Chondrocyte (in vitro differentiated cells): ENCODE data around the gene PGAP6. TPM values are rescaled to one million over a fixed set of nuclear protein-coding genes. Genes with fewer than 3 reads are reported as not detected.

Experiments used
- DNase-seq: peaks from one replicate; pipeline ENCODE4 v3.0.0; 2021; ENCODE audit warnings: mixed read lengths, low spot score
- H3K27ac Mint-ChIP-seq: one replicate; pipeline ENCODE4 v1.8.0; 2021; ENCODE audit warnings: mild to moderate bottlenecking, moderate library complexity, mixed read lengths; ENCODE audit not compliant: unreplicated experiment
- H3K27me3 Mint-ChIP-seq: 2 replicates; pipeline ENCODE4 v1.8.0; 2021; ENCODE audit warnings: low read depth, mixed read lengths
- H3K36me3 Mint-ChIP-seq: 2 replicates; pipeline ENCODE4 v1.8.0; 2021; ENCODE audit warnings: low read depth, mixed read lengths
- H3K4me1 Mint-ChIP-seq: 2 replicates; pipeline ENCODE4 v1.8.0; 2021; ENCODE audit warnings: low read depth, mild to moderate bottlenecking, mixed read lengths
- H3K4me3 Mint-ChIP-seq: one replicate; pipeline ENCODE4 v1.8.0; 2021; ENCODE audit warnings: mild to moderate bottlenecking, moderate library complexity, mixed read lengths; ENCODE audit not compliant: unreplicated experiment
- H3K9me3 Mint-ChIP-seq: 2 replicates; pipeline ENCODE4 v1.8.0; 2021; ENCODE audit warnings: low read depth, mixed read lengths
- CTCF ChIP-seq: fragments of 200-600 bp; sonication (generic); IDR thresholded peaks from 2 replicates; pipeline ENCODE4 v1.5.0; 2021; ENCODE audit warnings: antibody characterized with exemption, mild to moderate bottlenecking, moderate library complexity
- total RNA-seq: library from RNA; stranded (reverse); gene quantifications from 3 replicates; pipeline ENCODE4 v1.2.1, GENCODE V29; 2021

The PGAP6 gene
- total RNA-seq, 1 donor from 2014 or later: 61.2 TPM

DNA sequence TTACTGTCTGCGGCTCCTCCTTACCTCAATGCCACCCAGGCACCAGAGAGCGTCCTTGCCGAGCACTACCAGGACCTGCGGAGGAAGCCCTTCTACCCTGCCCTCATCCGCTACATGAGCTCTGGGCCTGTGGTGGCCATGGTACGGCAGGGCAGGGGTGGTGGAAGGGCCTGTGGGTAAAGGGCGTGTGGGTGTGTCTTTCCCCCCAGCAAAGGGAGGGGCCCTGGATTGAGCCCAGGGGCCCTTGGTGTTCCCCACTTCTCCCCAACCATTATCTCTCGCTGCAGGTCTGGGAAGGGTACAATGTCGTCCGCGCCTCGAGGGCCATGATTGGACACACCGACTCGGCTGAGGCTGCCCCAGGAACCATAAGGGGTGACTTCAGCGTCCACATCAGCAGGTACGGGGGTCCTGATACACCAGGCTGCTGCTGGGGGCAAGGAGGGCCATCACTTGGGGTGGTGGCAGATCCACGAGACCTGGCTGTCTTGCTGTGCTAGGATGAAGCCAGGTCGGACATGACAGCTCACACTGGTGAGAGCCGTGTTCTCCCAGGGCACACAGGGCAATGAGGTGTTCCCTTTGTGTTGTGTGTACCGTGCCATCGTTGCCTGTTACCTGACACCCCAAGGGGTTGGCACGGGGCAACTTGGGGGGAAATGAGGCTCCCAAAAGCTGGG lies 17.7 kb upstream of the PGAP6 start:
- no peaks in the 10 kb centered on the region for H3K27me3 Mint-ChIP-seq
- DNase-seq: peak; percentile 77
- no peak overlapping the region for H3K4me3 Mint-ChIP-seq
- H3K27ac Mint-ChIP-seq: no peak overlapping the region
- H3K9me3 Mint-ChIP-seq: no peaks in the 10 kb centered on the region
- peaks cover 3% of the 10 kb centered on the region for H3K36me3 Mint-ChIP-seq
- H3K4me1 Mint-ChIP-seq: peaks cover 27% of the 10 kb centered on the region
- TF ChIP-seq CTCF: no peak

- no peak for TF ChIP-seq CTCF
- H3K4me3 Mint-ChIP-seq: peak overlapping the region; percentile 63
- H3K36me3 Mint-ChIP-seq: peaks cover 3% of the 10 kb centered on the region
- peak; percentile 91 for DNase-seq
- no peaks in the 10 kb centered on the region for H3K27me3 Mint-ChIP-seq
- peaks cover 27% of the 10 kb centered on the region for H3K4me1 Mint-ChIP-seq
- peak overlapping the region; percentile 87 for H3K27ac Mint-ChIP-seq
- no peaks in the 10 kb centered on the region for H3K9me3 Mint-ChIP-seq
Measured at GRCh38 chr16:398561-399339, 17.0 kb upstream of the PGAP6 start.

DNA sequence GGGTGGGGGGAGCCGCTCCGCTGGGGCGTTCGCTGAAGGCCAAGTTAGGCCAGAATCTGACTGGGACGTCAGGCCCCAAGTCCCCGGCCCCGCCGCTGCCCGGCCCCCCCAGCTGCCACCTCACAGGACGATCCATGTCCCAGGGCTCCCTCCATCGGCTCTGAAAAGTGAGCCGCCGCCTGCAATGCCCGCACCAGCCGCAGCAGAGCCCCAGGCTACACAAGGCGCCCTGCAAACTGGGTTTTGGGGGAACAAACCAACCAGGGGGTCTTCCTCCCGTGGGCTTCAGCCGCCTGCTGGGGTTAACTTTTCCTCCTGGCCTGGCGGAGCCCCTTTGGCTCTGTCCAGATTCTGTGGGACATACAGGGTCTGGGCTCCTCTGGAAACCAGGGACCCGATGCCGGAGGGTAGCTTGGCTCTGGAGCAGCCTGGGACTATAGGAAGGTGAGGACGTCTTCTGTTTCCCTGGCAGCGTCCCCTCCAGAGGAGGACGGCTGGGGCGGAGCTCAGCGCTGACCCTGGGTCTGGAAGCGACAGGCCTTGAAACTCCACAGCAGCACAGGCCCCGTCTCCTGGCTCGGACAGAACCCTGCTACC lies 16.1 kb upstream of the PGAP6 start:
- no peaks in the 10 kb centered on the region for H3K9me3 Mint-ChIP-seq
- peak overlapping the region; percentile 87 for H3K27ac Mint-ChIP-seq
- H3K4me3 Mint-ChIP-seq: peak overlapping the region; percentile 63
- H3K36me3 Mint-ChIP-seq: peaks cover 3% of the 10 kb centered on the region
- peaks cover 27% of the 10 kb centered on the region for H3K4me1 Mint-ChIP-seq
- peak; percentile 70 for TF ChIP-seq CTCF
- DNase-seq: peak; percentile 88
- no peaks in the 10 kb centered on the region for H3K27me3 Mint-ChIP-seq

DNA sequence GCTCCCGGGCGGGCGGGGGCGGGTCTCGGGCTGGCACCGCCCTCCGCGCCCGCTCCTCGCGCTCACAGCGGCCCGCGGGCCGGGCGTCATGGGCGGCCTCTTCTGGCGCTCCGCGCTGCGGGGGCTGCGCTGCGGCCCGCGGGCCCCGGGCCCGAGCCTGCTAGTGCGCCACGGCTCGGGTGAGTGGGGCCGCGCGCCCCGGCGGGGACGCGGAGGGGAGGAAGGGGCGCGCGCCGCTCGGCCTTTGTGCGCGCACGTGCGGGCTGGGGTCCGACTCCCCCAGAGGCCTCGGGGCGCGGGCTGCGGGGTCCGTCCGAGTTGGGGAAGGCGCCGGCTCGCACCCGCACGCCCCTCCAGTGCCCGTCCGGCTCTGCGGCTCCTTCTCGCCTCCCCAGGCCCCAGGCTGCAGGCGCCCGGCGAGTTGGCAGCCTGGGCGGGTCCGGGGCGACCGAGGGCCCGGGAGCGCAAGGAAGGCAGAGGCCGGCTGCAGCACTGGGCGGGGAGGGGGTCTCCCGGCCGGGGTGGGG lies 15.4 kb upstream of the PGAP6 start, which contains the start of gene NME4:
NME4 (plus strand) TSS at position 65 of the 527 bp plus-strand sequence; CDS start at position 89, 24 bp downstream.
- TF ChIP-seq CTCF: no peak
- H3K4me3 Mint-ChIP-seq: peak within 1 kb of the TSS; percentile 87
- H3K4me1 Mint-ChIP-seq: peaks cover 27% of the 10 kb centered on the region
- peaks cover 3% of the 10 kb centered on the region for H3K36me3 Mint-ChIP-seq
- peak; percentile 77 for DNase-seq
- H3K27ac Mint-ChIP-seq: peak within 1 kb of the TSS; percentile 97
- H3K27me3 Mint-ChIP-seq: no peaks in the 10 kb centered on the region
- no peaks in the 10 kb centered on the region for H3K9me3 Mint-ChIP-seq

GRCh38 chr16:396605-397004 lies 14.8 kb upstream of the PGAP6 start:
- Mint-ChIP-seq H3K27me3 (no peaks in the 10 kb centered on the region), H3K36me3 (peaks cover 3% of the 10 kb centered on the region), H3K4me3 (peak overlapping the region; percentile 87), H3K27ac (peak overlapping the region; percentile 97), H3K9me3 (peaks cover 3% of the 10 kb centered on the region), H3K4me1 (peaks cover 27% of the 10 kb centered on the region)
- no peak for TF ChIP-seq CTCF
- peak; percentile 72 for DNase-seq
